ENCODE results near the gene CYP46A1.

Gene CYP46A1

GRCh38 chr14:99749763-99750715 is 65.9 kb downstream of the CYP46A1 start:
- in situ Hi-C loops (cut with MboI; ENCODE audit: low pct_unique_long_range_greater_than_20kb, low sequenced_read_pairs), result no loop called here
- no peak for DNase-seq

- in situ Hi-C loops (cut with MboI; ENCODE audit: low pct_unique_long_range_greater_than_20kb, low sequenced_read_pairs), result no loop called here
- DNase-seq, result no peak
Observed at GRCh38 chr14:99750746-99751450, 66.8 kb downstream of the CYP46A1 start.

GRCh38 chr14:99751539-99752485 is 67.7 kb downstream of the CYP46A1 start:
- no peak for DNase-seq
- in situ Hi-C loops (cut with MboI; ENCODE audit: low pct_unique_long_range_greater_than_20kb, low sequenced_read_pairs), result no loop called here

- in situ Hi-C loops (cut with MboI; ENCODE audit: low pct_unique_long_range_greater_than_20kb, low sequenced_read_pairs), result no loop called here
- peak; percentile 49 for DNase-seq
Observed at GRCh38 chr14:99752486-99753121, 68.5 kb downstream of the CYP46A1 start.

GRCh38 chr14:99753225-99754140 is 69.4 kb downstream of the CYP46A1 start:
- DNase-seq, result no peak
- in situ Hi-C loops (cut with MboI; ENCODE audit: low pct_unique_long_range_greater_than_20kb, low sequenced_read_pairs), result no loop called here

GRCh38 chr14:99754141-99755067 is 70.3 kb downstream of the CYP46A1 start:
- no peak for DNase-seq
- in situ Hi-C loops (cut with MboI; ENCODE audit: low pct_unique_long_range_greater_than_20kb, low sequenced_read_pairs), result no loop called here

- in situ Hi-C loops (cut with MboI; ENCODE audit: low pct_unique_long_range_greater_than_20kb, low sequenced_read_pairs), result no loop called here
Observed at GRCh38 chr14:99755068-99755405, 70.9 kb downstream of the CYP46A1 start.

GRCh38 chr14:99755629-99756603 is 71.8 kb downstream of the CYP46A1 start:
- no peak for DNase-seq
- in situ Hi-C loops (cut with MboI; ENCODE audit: low pct_unique_long_range_greater_than_20kb, low sequenced_read_pairs), result no loop called here

More at GRCh38 chr14:99755068-99755405, 70.9 kb downstream of the CYP46A1 start:
- no peak for DNase-seq

GRCh38 chr14:99756796-99757195 is 72.7 kb downstream of the CYP46A1 start:
- in situ Hi-C loops (cut with MboI; ENCODE audit: low pct_unique_long_range_greater_than_20kb, low sequenced_read_pairs), result no loop called here

GRCh38 chr14:99757331-99758070 is 73.4 kb downstream of the CYP46A1 start:
- in situ Hi-C loops (cut with MboI; ENCODE audit: low pct_unique_long_range_greater_than_20kb, low sequenced_read_pairs), result no loop called here
- DNase-seq, result no peak

More at GRCh38 chr14:99756796-99757195, 72.7 kb downstream of the CYP46A1 start:
- DNase-seq, result no peak

- no peak for DNase-seq
- in situ Hi-C loops (cut with MboI; ENCODE audit: low pct_unique_long_range_greater_than_20kb, low sequenced_read_pairs), result no loop called here
Observed at GRCh38 chr14:99758121-99758821, 74.2 kb downstream of the CYP46A1 start.

- in situ Hi-C loops (cut with MboI; ENCODE audit: low pct_unique_long_range_greater_than_20kb, low sequenced_read_pairs), result no loop called here
- DNase-seq, result no peak
Observed at GRCh38 chr14:99758872-99759545, 74.9 kb downstream of the CYP46A1 start.

- DNase-seq, result no peak
- in situ Hi-C loops (cut with MboI; ENCODE audit: low pct_unique_long_range_greater_than_20kb, low sequenced_read_pairs), result no loop called here
Observed at GRCh38 chr14:99759546-99759925, 75.4 kb downstream of the CYP46A1 start.

GRCh38 chr14:99760817-99761216 is 76.7 kb downstream of the CYP46A1 start:
- DNase-seq, result no peak
- in situ Hi-C loops (cut with MboI; ENCODE audit: low pct_unique_long_range_greater_than_20kb, low sequenced_read_pairs), result no loop called here
